ENCODE measurements around the gene ARSJ.
A peak's percentile ranks its signal among the peaks of the same experiment; 100 is the strongest.
"Not testable (repeated sequence)": the region's sequence is repeated elsewhere in the genome, so short reads cannot be mapped to it uniquely, and the experiment has no call there.

Gene ARSJ

GRCh38 chr4:113979148-113979904 lies at the start of gene ARSJ:
Gene ARSJ, minus strand, starts transcription at chr4:113979647. Its CDS starts 813 bp downstream, at chr4:113978834.
- DNase-seq (ENCODE audit: low spot score) = no peak

GRCh38 chr4:114028071-114028470 lies 48.6 kb upstream of the ARSJ start:
- no peak for DNase-seq (ENCODE audit: low spot score)

- no peak for DNase-seq (ENCODE audit: low spot score)
Observed at GRCh38 chr4:114027596-114027995, 48.1 kb upstream of the ARSJ start.

GRCh38 chr4:114026447-114026846 lies 47.0 kb upstream of the ARSJ start:
- no peak for DNase-seq (ENCODE audit: low spot score)

DNA sequence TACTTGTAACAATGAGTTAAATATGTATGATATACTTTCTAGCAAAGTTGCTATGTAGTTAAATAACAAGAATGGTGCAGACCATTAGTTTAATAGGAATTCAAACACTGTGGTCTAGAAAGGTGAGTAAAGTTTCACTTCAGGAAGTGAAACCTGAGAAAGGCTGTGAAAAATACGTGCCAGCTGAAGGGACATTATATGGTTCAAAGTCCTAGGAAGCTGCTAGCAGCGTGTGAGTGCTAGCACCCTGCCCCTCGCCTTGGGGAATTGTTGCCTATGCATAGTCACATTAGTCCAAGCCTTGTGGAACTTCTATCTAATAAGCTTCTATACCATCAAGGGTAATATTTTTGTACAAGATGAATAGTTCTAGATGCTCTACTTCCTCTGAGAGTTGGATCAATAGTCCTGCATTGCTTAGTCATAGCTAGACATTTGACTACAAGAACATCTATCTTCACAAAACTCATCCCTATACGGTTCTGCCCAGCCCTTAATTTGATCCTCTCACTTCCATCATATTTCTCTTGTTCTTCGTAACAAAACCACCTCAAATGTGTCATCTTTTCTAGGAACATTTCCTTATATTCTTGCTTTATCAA lies 45.8 kb upstream of the ARSJ start:
- no peak for DNase-seq (ENCODE audit: low spot score)

DNA sequence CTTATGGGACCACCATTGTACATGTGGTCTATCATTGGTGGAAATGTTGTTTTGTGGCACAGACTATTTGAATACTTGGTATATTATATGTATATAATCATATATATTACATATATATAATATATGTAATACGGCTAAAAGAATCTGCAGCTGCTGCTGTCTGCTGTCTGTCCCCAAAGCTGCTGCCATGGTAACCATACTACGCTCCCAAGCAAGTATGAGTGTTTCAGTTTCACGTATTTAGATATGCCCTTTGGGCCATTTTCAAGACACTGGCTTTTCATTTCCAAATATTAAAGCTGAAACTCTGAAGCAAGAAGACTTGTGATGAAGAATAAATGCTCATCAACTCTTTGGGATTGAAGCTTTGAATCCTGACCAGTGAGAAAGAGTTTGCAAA lies 42.0 kb upstream of the ARSJ start:
- no peak for DNase-seq (ENCODE audit: low spot score)

DNA sequence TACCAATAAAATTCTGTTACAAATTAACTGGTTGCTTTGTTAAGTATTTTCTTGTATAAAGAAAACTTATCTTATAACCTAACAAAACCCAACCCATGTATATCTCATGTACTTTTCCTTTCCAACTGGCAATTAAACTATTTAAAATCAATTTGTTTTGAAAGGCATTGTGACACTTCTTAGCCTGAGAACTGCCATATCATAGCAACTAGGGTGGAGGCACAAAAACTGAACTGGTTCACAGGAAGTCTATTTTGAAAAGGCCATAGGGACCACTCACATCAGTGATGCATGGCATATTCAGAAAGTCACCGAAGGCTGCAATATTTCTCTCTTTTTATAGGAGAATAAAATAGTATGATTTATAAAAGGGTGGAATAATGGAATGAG lies 40.5 kb upstream of the ARSJ start:
- DNase-seq (ENCODE audit: low spot score) = no peak

- DNase-seq (ENCODE audit: low spot score) = no peak
Observed at GRCh38 chr4:114019276-114019968, 40.0 kb upstream of the ARSJ start.

DNA sequence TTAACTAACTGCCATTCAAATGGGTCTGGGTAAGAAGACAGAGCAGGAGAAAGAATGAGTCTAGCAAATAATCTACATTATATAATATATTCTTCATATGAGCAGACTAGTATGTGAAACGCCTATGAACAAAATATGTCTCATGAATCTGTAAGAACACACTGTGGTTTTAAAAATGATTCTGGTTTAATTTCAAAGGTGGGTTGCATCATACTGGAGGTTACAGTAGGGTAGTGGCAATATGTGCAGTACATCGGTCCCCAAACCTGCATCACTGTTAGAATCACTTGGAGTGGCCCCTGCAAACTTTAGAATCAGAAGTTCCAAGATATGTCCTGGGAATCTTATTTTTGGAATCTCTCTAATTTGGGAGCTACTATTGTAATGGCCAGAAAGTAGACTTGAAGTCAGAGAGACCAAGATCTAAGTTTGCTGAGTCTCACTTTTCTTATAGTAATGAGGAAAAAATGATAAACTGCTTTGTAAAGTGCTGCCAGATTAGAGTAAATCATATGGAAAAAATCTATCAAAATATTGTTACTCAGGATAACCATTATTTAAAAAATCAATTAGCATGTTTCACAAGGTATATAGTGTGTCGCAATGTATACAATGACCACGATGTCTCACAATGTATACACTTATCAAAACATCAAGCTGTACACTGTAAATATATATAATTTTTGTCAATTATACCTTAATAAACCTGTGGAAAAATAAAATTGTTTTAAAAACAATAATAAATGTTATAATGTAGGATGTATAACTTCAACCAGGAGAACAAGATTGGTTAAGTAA lies 37.9 kb upstream of the ARSJ start:
- DNase-seq (ENCODE audit: low spot score) = no peak

- DNase-seq (ENCODE audit: low spot score) = no peak
Observed at GRCh38 chr4:114015444-114015899, 36.0 kb upstream of the ARSJ start.

GRCh38 chr4:114013201-114013600 lies 33.8 kb upstream of the ARSJ start:
- not testable (repeated sequence) for DNase-seq (ENCODE audit: low spot score)

- no peak for DNase-seq (ENCODE audit: low spot score)
Observed at GRCh38 chr4:114012749-114013148, 33.3 kb upstream of the ARSJ start.

DNA sequence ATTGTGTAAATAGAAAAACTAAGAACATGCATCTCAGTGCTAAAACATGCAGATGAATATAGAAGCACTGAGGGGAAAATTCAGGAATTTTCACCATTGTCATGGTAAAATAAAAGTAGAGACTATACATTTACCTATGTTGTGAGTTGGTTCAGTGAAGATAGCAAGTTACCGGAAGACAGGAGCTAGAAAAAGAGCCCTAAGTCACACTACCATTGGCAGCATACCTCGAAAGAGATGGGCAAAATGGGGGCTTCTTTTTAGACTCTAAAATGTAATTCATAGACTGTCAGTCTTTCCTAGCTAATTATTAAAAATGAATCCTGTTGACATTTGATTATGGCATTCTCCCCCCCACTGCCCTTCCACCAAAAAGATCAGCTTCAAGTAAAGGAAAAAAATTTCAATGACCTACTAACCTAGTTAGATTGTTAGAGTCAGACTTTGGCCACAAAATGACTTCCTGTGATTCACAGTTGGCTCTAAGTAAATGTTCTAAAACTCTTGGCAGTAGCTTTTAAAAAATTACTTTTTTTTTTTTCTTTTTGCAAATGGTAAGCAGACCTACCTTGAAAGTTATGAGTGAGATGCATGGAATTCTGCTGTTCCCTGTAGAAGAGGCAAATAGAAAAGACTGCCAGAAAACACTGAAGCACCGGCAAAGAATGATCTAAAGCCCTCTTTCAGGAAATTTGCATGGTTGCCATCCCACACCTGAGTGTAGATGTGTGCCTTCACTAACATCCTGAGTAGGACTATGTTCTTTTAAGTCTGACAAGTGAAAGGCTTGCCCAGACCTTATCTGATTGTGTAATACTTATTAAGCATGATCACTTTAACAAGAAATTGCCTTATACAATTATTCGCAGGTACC lies 26.4 kb upstream of the ARSJ start:
- DNase-seq (ENCODE audit: low spot score) = peak; percentile 11

- peak; percentile 14 for DNase-seq (ENCODE audit: low spot score)
Observed at GRCh38 chr4:114004483-114005226, 25.2 kb upstream of the ARSJ start.

DNA sequence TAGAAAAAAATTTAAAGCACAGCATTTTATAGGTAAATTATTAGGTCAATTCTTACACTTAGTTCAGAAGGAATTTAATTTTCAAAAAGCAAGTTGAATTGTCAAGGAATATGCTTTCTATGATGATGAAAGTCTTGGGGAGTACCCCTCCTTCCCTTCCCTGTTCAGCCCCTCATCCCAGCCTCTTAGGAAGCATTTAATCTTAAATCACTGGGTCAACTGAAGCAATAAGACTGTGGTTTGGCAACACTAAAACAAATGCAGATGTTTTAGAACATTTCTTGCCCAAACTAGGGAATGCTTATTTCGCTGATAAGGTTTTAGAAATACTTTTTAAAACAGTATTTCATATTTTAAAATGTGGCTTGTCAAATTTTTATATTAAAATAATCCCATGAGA lies 19.1 kb upstream of the ARSJ start:
- no peak for DNase-seq (ENCODE audit: low spot score)

DNA sequence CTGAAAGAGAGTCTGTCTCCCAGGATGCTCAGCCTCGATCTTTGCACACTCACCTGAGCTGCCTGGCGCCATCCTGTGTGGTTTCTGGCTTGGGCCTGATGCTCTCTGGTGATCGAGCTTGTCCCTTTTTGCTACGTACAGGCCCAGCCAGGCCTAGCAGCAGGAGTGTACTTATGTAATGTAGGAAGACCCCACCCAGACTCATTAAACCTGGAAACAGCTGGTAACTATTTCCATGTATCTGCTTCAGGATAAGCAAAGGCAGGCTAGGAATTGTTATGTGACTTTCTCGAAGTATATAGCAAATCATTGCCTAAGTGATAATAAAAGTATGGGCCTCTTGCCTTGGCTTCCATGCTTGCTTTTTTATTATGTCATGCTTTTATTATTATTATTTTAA lies 18.6 kb upstream of the ARSJ start:
- DNase-seq (ENCODE audit: low spot score) = no peak

DNA sequence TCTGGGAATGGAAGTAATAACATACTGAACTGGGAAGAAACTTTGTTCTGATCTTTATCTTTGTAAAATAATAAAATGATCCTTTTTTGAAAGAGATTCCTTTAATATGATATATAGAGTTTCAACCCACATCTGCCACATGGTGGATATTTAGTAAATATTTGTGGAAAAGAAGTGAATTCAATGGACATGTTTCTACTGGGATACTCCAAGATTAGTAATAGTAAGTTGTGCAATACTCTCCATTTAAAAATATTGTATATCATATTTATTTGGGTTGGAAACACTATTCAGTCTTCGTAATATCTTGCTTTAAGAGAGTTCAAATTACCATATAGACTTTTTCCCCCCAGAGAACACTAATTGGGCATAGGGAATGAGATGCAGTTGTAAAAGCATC lies 17.8 kb upstream of the ARSJ start:
- no peak for DNase-seq (ENCODE audit: low spot score)

GRCh38 chr4:113996599-113997177 lies 17.2 kb upstream of the ARSJ start:
- no peak for DNase-seq (ENCODE audit: low spot score)

DNA sequence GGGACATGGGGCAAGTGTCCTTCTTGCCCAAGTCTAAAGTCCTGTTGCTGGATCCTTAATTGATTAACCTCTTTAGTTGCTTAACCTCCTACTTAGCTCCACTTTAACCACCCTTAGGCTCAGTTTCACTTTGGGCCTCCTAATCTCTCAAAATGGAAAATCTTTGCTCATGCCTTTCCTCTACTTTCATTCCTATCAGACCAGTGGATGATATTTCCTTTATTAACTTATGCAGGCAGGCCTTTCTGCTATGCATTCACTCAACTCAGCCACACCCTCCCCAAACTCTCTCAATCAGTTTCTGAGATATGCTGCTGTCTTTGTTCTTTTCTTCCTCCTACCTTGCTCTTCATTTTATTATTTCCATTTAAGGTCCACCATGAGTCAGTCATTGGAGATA lies 14.4 kb upstream of the ARSJ start:
- no peak for DNase-seq (ENCODE audit: low spot score)

DNA sequence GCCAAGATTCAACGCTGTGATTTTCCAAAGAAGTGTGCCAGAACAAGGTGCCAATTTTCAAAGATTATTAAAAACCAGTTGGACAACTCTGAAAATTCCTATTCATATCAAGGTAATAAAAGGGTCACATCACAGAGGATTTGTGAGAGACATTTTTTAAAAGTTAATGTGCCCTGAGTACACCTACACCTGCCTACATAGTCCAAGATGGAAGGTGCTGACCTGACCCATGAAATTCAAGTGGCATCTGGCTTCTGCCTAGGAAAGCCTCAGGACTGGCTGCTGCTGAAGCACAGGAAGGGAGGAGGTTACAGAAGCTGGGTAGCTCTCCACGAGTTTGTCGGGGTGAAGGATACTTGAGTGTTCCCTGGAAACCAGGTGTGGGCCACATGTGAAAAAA lies 11.4 kb upstream of the ARSJ start:
- no peak for DNase-seq (ENCODE audit: low spot score)

Measured in CD4-positive, alpha-beta T cell treated with Interleukin-15 for 4 hours (primary cell).